EL (cell line): ENCODE measurements around the gene NAP1L5.

Experiments used
- DNase-seq: peaks from one replicate; pipeline ENCODE4 v3.0.0-alpha.2; 2016

Gene NAP1L5

DNA sequence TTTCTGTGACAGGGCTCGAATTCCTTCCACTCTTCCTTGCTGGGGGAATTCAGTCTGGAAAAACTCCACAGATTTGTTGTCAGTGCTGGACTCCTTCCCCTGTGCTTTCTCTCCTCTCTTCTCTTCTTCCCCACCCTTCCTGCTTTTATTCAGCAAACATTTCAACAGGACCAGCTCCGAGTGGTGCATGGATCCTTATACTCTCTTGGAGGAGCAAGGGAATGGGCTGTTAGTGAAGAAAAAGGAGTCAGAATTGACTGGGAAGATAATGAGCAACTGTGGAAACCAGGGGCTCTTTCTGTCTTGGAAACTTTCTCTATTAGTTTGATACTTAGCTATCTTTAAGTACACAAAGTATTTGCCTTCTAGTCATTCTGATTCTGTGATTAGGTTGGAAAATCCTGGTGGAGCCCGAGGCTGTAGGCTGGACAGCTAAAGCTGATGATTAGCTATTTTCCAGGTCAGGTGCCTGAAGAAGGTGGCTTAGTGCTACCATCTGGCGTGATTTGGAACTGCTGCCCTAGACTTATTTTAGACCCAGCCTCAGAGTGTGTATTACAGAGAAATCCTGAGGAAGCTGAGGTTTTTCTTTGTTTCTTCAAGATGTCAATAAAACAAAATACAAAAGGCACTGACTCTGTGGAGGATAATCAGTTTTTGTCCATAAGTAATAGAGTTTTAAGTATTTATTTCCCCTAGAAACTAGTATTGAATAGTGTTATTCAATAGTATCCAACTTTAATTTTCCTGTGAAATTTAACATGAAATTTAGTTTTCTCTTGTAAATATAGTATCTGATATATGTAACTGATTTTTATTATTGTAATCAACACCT lies 38.4 kb downstream of the NAP1L5 start:
- DNase-seq, result peak; percentile 67

DNA sequence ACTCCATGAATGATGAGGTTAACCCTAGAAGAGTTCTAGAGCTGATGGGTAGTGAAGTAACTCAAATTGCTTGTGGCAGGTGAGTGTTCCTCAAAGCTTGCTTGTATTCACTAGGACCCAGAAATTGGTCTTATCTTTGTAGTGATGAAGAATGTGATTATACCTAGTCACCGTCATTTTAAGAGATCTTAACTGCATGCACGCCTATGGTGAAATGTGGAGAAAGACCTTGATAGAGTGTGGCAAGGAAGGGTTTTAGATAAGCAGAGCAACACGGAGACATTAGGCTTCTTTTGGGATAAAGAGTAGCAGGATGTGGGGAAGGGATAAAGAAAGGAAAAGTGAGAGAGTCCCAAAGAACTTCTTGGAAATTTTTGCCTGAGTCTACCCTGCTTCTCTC lies 42.4 kb downstream of the NAP1L5 start:
- no peak for DNase-seq

- no peak for DNase-seq
Measured at GRCh38 chr4:88653371-88653946, 44.2 kb downstream of the NAP1L5 start.

DNA sequence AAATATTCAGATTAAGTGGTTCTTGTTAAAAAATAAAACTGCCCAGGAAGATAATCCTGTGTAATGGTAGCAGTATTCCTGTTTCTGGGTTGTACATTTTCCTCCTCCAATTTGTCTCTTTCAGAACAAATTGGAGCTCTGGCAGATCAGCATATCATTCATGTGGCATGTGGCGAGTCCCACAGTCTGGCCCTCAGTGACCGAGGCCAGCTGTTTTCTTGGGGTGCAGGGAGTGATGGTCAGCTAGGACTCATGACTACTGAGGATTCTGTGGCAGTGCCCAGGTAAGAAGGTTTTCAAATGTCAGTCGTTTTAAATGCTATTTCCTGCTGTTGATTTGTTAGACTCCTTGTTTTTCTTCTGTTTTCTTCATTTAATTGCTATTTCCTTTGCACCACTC lies 47.9 kb downstream of the NAP1L5 start:
- no peak for DNase-seq

GRCh38 chr4:88646528-88647280 lies 50.9 kb downstream of the NAP1L5 start:
- DNase-seq, result no peak

DNA sequence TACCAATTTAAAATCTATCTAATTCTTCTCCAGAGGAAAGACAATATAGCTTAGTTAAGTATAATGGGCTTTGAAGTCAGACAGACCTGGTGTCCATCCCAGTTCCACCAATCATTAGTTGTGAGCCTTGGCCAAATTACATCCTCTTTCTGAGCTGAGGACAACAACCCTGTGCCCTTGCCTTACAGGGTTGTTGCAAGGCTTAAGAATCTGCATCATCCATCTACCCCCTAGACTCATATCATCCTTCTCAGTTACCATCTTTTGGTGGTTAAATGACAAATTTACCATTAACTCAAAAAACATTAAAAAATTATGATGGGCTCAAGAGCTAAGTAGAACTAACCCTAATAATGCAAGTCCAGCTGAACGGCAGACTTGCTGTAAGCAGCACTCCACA lies 51.6 kb downstream of the NAP1L5 start:
- DNase-seq, result no peak
